Sigmoid colon (tissue), 7 donors: ENCODE results near the gene SRC. TPM values are rescaled to one million over a fixed set of nuclear protein-coding genes. Genes with fewer than 3 reads are reported as not detected.

Source experiments
- DNase-seq: peaks from one replicate; pipeline ENCODE4 v3.0.0-alpha.2; 2019
- H3K27ac ChIP-seq, 4 donors: fragments of 200-600 bp; sonication (generic); one replicate each; pipeline ENCODE4 v1.5.1; 2016 to 2019; ENCODE audit warnings: mild to moderate bottlenecking in 1 of 4
- H3K27me3 ChIP-seq, 3 donors: fragments of 200-600 bp; sonication (generic); one replicate each; pipeline ENCODE4 v1.5.1; 2019; ENCODE audit warnings: mild to moderate bottlenecking in 1 of 3
- H3K36me3 ChIP-seq, 4 donors: fragments of 200-600 bp; sonication (generic); one replicate each; pipeline ENCODE4 v1.5.1; 2016 to 2019
- H3K4me1 ChIP-seq, 4 donors: fragments of 200-600 bp; sonication (generic); one replicate each; pipeline ENCODE4 v1.5.1; 2017 to 2019
- H3K4me3 ChIP-seq, 4 donors: fragments of 200-600 bp; sonication (generic); one replicate each; pipeline ENCODE4 v1.5.1; 2017 to 2019; ENCODE audit warnings: mild to moderate bottlenecking in 2 of 4, moderate library complexity in 1 of 4
- H3K9me3 ChIP-seq, 4 donors: fragments of 200-600 bp in 3 of 4; sonication (generic) in 3 of 4; one replicate each; pipeline versions ENCODE4 v1.5.1 to v1.6.1; 2013 to 2019
- CTCF ChIP-seq, 4 experiments: fragments of 450-650 bp in 3 of 4; fragments of 200-600 bp in 1 of 4; IDR thresholded peaks; one replicate each; pipeline ENCODE4 v1.5.1; 2016 to 2019; ENCODE audit warnings: antibody characterized with exemption in 4 of 4, mild to moderate bottlenecking in 3 of 4, moderate library complexity in 2 of 4
- EP300 ChIP-seq, 4 donors: sonication (generic); formaldehyde crosslinking; IDR thresholded peaks; one replicate each; pipeline ENCODE4 v1.6.1; 2017; ENCODE audit warnings: antibody characterized with exemption in 4 of 4
- POLR2A ChIP-seq, 2 donors: fragments of 450-650 bp; IDR thresholded peaks; one replicate each; pipeline ENCODE4 v1.6.1; 2016; ENCODE audit warnings: antibody characterized with exemption in 2 of 2, mild to moderate bottlenecking in 2 of 2, moderate library complexity in 2 of 2
- POLR2AphosphoS5 ChIP-seq, 4 donors: sonication (generic); formaldehyde crosslinking; IDR thresholded peaks; one replicate each; pipeline ENCODE4 v1.6.1; 2017; ENCODE audit warnings: antibody characterized with exemption in 4 of 4
- WGBS, 2 donors: extraction: QIAGEN DNeasy Blood & Tissue Kit; methylation state at CpG; one replicate each; pipeline ENCODE4 v1.1.7; 2013; 5-methylcytosine and 5-hydroxymethylcytosine counted together
- intact Hi-C: fragments of 100-400 bp; cut with DNase I; formaldehyde crosslinking; loops from one replicate; pipeline ENCODE4 v1.15.1; 2023
- polyA plus RNA-seq, 3 donors: library from polyadenylated mRNA; stranded (reverse); fragments of 200-250 nt; gene quantifications; one replicate each; pipeline ENCODE4 v1.2.3, GENCODE V29; 2013
- total RNA-seq, 4 donors: library from RNA; depleted of rRNA; stranded (reverse); fragments of >200 nt; gene quantifications; one replicate each; pipeline ENCODE4 v1.1.0, GENCODE V29; 2016
- donor health status: healthy with polysubstance abuse.
- donor health status: Bipolar disorder and iron deficiency.
- donor health status: healthy.

Gene SRC
- total and polyA plus RNA-seq, 7 donors = 28.1 to 91.8 (median 52.3) TPM

- WGBS, 2 donors = 67 to 74% methylated on average over 9 of the region's 9 CpGs
- intact Hi-C loops = no loop called here
- Histone ChIP-seq H3K4me1 (peaks cover 0 to 22% (median 8%) of the 10 kb centered on the region in 4 donors), H3K9me3 (no peaks in the 10 kb centered on the region), H3K36me3 (no peaks in the 10 kb centered on the region), H3K4me3 (no peak overlapping the region), H3K27ac (no peak overlapping the region), H3K27me3 (peaks cover 0 to 5% (median 0%) of the 10 kb centered on the region in 3 donors)
- no peak for DNase-seq
- TF ChIP-seq CTCF (IDR thresholded peaks at IDR 0.05) (no peak), POLR2AphosphoS5 (IDR thresholded peaks at IDR 0.05) (no peak), POLR2A (IDR thresholded peaks at IDR 0.05) (no peak), EP300 (IDR thresholded peaks at IDR 0.05) (no peak)
Measured at GRCh38 chr20:37413379-37413778, 67.4 kb downstream of the SRC start.

GRCh38 chr20:37414224-37415035, 68.5 kb downstream of the SRC start:
- WGBS, 2 donors = 67 to 71% methylated on average over 29 of the region's 29 CpGs
- intact Hi-C loops = no loop called here
- Histone ChIP-seq H3K36me3 (no peaks in the 10 kb centered on the region), H3K4me1 (peaks cover 0 to 17% (median 5%) of the 10 kb centered on the region in 4 donors), H3K4me3 (no peak overlapping the region), H3K27me3 (peaks cover 0 to under 1% (median 0%) of the 10 kb centered on the region in 3 donors), H3K9me3 (no peaks in the 10 kb centered on the region), H3K27ac (no peak overlapping the region)
- TF ChIP-seq EP300 (IDR thresholded peaks at IDR 0.05) (no peak), POLR2AphosphoS5 (IDR thresholded peaks at IDR 0.05) (no peak), POLR2A (IDR thresholded peaks at IDR 0.05) (no peak), CTCF (IDR thresholded peaks at IDR 0.05) (no peak)
- no peak for DNase-seq

- WGBS, 2 donors = 83 to 91% methylated on average over 30 of the region's 30 CpGs
- Histone ChIP-seq H3K4me3 (no peak overlapping the region), H3K4me1 (peaks cover 0 to 17% (median 5%) of the 10 kb centered on the region in 4 donors), H3K27ac (no peak overlapping the region), H3K27me3 (peaks cover 0 to 5% (median 0%) of the 10 kb centered on the region in 3 donors), H3K36me3 (no peaks in the 10 kb centered on the region), H3K9me3 (no peaks in the 10 kb centered on the region)
- TF ChIP-seq POLR2AphosphoS5 (IDR thresholded peaks at IDR 0.05) (no peak), CTCF (IDR thresholded peaks at IDR 0.05) (no peak), POLR2A (IDR thresholded peaks at IDR 0.05) (no peak), EP300 (IDR thresholded peaks at IDR 0.05) (no peak)
- no peak for DNase-seq
- intact Hi-C loops = no loop called here
Measured at GRCh38 chr20:37415118-37416085, 69.5 kb downstream of the SRC start.

- H3K36me3 ChIP-seq = no peaks in the 10 kb centered on the region
Measured at GRCh38 chr20:37416100-37416847, 70.3 kb downstream of the SRC start.

More at GRCh38 chr20:37416100-37416847, 70.3 kb downstream of the SRC start:
- WGBS, 2 donors = 87 to 91% methylated on average over 27 of the region's 27 CpGs
- DNase-seq = no peak
- intact Hi-C loops = no loop called here
- H3K27me3 ChIP-seq = peaks cover 0 to 5% (median 0%) of the 10 kb centered on the region in 3 donors
- no peak overlapping the region for H3K27ac ChIP-seq
- no peaks in the 10 kb centered on the region for H3K9me3 ChIP-seq
- no peak overlapping the region for H3K4me3 ChIP-seq
- H3K4me1 ChIP-seq = peaks cover 0 to 15% (median 5%) of the 10 kb centered on the region in 4 donors
- TF ChIP-seq POLR2AphosphoS5 (IDR thresholded peaks at IDR 0.05) (no peak), EP300 (IDR thresholded peaks at IDR 0.05) (no peak), POLR2A (IDR thresholded peaks at IDR 0.05) (no peak), CTCF (IDR thresholded peaks at IDR 0.05) (no peak)
